GM12891 (cell line): Measurements from ENCODE around the gene PIP4K2A.

Source experiments
- POLR2A ChIP-seq: IDR thresholded peaks from 2 replicates; pipeline ENCODE4 v1.6.1; 2011; ENCODE audit warnings: low read depth, low read length, control low read depth
- POLR2AphosphoS5 ChIP-seq: IDR thresholded peaks from 2 replicates; pipeline ENCODE4 v1.6.1; 2011; ENCODE audit warnings: low read depth, low read length, control low read depth
- POU2F2 ChIP-seq: IDR thresholded peaks from 2 replicates; pipeline ENCODE4 v1.6.1; 2011; ENCODE audit warnings: low read depth, mild to moderate bottlenecking, control low read depth, low read length, moderate library complexity
- SPI1 ChIP-seq: IDR thresholded peaks from 2 replicates; pipeline ENCODE4 v1.6.1; 2011; ENCODE audit warnings: low read depth, low read length, control low read depth
- TAF1 ChIP-seq: IDR thresholded peaks from 2 replicates; pipeline ENCODE4 v1.6.1; 2011; ENCODE audit warnings: low read depth, low read length, control low read depth

DNA sequence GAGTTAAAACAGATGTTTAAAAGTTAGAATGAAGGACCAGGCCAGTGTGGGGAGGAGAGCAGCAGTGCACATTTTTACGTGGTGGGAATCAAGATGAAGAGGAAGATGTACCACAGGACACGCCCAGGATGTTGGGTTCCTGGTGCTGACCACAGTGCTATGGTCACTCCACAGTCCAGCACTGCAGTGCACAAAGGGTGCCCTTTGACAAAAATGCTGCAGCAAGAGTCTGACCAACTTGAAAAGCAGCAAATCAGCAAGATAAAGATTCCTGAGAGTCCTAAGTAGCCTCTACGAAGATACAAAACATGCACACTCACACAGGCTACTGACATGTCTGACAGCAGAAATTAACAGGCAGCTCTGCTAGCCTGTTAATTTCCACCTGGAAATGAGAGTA lies 107.1 kb downstream of the PIP4K2A start:
- TF ChIP-seq POU2F2 = no peak
- no peak for TF ChIP-seq POLR2AphosphoS5
- TF ChIP-seq POLR2A = no peak
- TF ChIP-seq TAF1 = no peak
- TF ChIP-seq SPI1 = no peak
